ENCODE measurements around the gene SBF2. TPM values are rescaled to one million over a fixed set of nuclear protein-coding genes. Genes with fewer than 3 reads are reported as not detected.

Gene SBF2
- total and polyA plus RNA-seq, 9 of the 15 experiments (the other 6 are each of a cell fraction or from before 2014, with no cell fraction given) = 0.80 to 9.5 (median 5.0) TPM

GRCh38 chr11:9757809-9758636 lies 536.0 kb downstream of the SBF2 start (continued):
- no peak for TF ChIP-seq HBP1 (CRISPR knock-in tag; IDR thresholded peaks at IDR 0.05)
- TF ChIP-seq PKNOX1 (IDR thresholded peaks at IDR 0.05) = no peak
- TF ChIP-seq ESRRB (CRISPR knock-in tag; IDR thresholded peaks at IDR 0.05; ENCODE audit: borderline replicate concordance) = no peak
- no peak for TF ChIP-seq ZNF347 (CRISPR knock-in tag; IDR thresholded peaks at IDR 0.05; ENCODE audit: low read depth)
- TF ChIP-seq HIVEP1 (CRISPR knock-in tag; IDR thresholded peaks at IDR 0.05) = 0 out of 2 replicates have a peak, but pooled peaks have one; percentile 73
- TF ChIP-seq DNMT1 (IDR thresholded peaks at IDR 0.05) = no peak
- TF ChIP-seq MTF1 (CRISPR knock-in tag; IDR thresholded peaks at IDR 0.05; ENCODE audit: borderline replicate concordance) = no peak
- TF ChIP-seq POLR2B (IDR thresholded peaks at IDR 0.05; ENCODE audit: low read depth, partially characterized antibody) = no peak
- TF ChIP-seq ZNF449 (CRISPR knock-in tag; IDR thresholded peaks at IDR 0.05) = no peak
- TF ChIP-seq PYGO2 (tag; IDR thresholded peaks at IDR 0.05) = no peak
- TF ChIP-seq GATAD2A (IDR thresholded peaks at IDR 0.05) = no peak
- TF ChIP-seq BRF1 (IDR thresholded peaks at IDR 0.05; ENCODE audit: borderline replicate concordance, extremely low read depth, insufficient read length) = no peak
- 0 out of 2 replicates have a peak, but pooled peaks have one; percentile 22 for TF ChIP-seq CBFB (CRISPR knock-in tag; IDR thresholded peaks at IDR 0.05)
- no peak for TF ChIP-seq GTF2E2 (tag; IDR thresholded peaks at IDR 0.05)
- TF ChIP-seq SRSF7 (optimal IDR thresholded peaks at IDR 0.05; ENCODE audit: low read depth, low read length) = no peak
- no peak for TF ChIP-seq ZNF232 (CRISPR knock-in tag; IDR thresholded peaks at IDR 0.05)
- no peak for TF ChIP-seq ZNF24 (IDR thresholded peaks at IDR 0.05)
- TF ChIP-seq FOXM1 (IDR thresholded peaks at IDR 0.05; ENCODE audit: low read depth) = 0 out of 2 replicates have a peak, but pooled peaks have one; percentile 10
- TF ChIP-seq FOXM1 (CRISPR knock-in tag; IDR thresholded peaks at IDR 0.05; ENCODE audit: low read depth) = no peak
- TF ChIP-seq MTA1 (IDR thresholded peaks at IDR 0.05; ENCODE audit: borderline replicate concordance) = no peak
- no peak for TF ChIP-seq NUFIP1 (IDR thresholded peaks at IDR 0.05; ENCODE audit: partially characterized antibody)
- TF ChIP-seq GMEB1 (CRISPR knock-in tag; IDR thresholded peaks at IDR 0.05) = no peak
- TF ChIP-seq KLF13 (tag; IDR thresholded peaks at IDR 0.05; ENCODE audit: borderline replicate concordance, low read depth) = no peak
- no peak for TF ChIP-seq FIP1L1 (IDR thresholded peaks at IDR 0.05; ENCODE audit: low read depth, low read length, poor library complexity, severe bottlenecking)
